ENCODE measurements around the gene KDM4C.

DNA sequence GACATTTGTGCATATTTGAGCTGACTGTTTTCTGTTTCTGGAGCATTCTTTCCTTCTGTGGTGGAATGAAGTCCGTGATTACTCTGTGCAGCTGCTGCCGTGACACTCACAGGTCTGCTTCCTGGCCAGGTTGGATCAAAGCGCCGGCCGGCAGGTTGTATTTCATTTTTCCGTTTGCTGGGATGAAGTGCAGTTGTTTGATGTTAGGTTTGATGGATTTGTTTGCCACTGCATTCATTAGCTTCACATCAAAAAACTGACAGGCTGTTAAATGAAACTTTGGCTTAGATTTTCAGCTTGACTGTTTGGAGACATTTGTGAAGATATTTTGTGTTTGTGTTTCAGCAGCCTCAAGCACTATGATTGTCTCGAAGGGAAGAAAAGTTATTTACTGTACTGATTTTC is 140.1 kb downstream of the KDM4C start:
- TF ChIP-seq, protein P1, sequence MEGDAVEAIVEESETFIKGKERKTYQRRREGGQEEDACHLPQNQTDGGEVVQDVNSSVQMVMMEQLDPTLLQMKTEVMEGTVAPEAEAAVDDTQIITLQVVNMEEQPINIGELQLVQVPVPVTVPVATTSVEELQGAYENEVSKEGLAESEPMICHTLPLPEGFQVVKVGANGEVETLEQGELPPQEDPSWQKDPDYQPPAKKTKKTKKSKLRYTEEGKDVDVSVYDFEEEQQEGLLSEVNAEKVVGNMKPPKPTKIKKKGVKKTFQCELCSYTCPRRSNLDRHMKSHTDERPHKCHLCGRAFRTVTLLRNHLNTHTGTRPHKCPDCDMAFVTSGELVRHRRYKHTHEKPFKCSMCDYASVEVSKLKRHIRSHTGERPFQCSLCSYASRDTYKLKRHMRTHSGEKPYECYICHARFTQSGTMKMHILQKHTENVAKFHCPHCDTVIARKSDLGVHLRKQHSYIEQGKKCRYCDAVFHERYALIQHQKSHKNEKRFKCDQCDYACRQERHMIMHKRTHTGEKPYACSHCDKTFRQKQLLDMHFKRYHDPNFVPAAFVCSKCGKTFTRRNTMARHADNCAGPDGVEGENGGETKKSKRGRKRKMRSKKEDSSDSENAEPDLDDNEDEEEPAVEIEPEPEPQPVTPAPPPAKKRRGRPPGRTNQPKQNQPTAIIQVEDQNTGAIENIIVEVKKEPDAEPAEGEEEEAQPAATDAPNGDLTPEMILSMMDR (IDR thresholded peaks at IDR 0.05): no peak
- TF ChIP-seq POLR2AphosphoS5 (IDR thresholded peaks at IDR 0.05): no peak
- no peak for TF ChIP-seq POLR2A (IDR thresholded peaks at IDR 0.05)
- no peak for TF ChIP-seq EP300 (IDR thresholded peaks at IDR 0.05)
